Kasumi-1 (cell line): ENCODE data around the gene BBLN.

Experiments
- DNase-seq, 2 experiments: peaks; one replicate each; lab custom pipeline; 2025; lab: John Stamatoyannopoulos, UW

BBLN gene

DNA sequence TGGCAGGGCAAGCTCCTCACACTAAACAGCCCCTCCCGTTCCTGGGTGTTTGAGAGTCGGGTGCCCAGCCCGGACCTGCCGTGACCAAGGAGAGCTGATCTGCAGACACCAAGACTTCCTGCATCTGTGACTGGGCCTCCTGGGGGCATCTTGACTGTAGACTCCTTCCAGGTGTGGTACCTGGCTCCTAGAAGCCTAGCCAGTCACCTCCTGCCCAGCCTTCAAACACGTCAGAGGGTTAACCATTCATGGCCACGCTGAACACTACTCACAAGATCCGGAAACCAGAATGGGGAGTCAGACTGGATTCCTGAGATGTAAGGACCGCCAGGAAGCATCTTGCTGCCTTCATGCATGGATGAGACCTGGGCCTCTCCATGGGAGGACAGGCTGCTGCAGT lies 14.5 kb upstream of the BBLN start:
- DNase-seq, result no peak

DNA sequence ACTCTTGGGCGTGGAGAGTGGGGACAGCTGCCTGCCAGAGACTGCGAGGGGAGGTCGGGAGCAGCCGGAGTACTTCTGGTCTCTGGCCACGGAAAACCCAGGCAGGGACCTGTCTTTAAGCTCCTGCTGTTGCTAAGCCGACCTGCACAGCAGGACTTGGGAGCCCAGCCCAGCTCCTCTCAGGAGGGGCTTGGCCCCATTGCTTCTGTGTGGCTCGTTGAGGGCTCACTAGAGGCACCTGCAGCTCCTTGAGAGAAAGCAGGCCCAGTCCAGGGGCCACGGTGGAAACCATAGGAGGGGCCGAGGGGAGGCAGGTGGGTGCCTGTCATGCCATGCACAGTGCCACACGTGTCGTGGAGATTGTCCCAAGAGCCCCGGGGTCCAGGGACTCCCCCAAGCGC lies 14.1 kb upstream of the BBLN start:
- DNase-seq, result no peak

DNA sequence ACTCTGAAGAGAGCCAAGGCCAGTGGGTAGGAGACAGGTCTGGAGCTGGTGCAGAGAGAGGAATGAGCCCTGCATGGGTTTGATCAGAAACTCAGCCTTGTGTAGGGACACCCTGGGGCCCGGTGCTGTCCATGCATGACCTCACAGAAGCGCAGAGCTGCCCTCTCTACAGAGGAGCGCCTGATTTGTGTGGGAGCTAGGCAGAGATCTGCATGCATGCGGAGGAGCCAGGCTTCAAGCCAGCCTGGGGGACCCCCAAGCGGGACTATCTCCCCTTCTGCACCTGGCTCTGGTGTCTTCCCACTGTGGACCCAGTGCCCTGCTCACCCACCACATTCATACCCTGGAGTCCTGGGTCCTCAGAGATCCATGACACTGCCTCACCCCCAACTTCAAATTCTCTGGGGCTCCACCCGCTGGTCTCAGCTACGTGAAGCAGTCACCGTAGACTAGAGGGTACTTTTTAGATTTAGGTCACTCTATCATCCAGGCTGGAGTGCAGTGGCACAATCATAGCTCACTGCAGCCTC lies 13.4 kb upstream of the BBLN start:
- no peak for DNase-seq

DNA sequence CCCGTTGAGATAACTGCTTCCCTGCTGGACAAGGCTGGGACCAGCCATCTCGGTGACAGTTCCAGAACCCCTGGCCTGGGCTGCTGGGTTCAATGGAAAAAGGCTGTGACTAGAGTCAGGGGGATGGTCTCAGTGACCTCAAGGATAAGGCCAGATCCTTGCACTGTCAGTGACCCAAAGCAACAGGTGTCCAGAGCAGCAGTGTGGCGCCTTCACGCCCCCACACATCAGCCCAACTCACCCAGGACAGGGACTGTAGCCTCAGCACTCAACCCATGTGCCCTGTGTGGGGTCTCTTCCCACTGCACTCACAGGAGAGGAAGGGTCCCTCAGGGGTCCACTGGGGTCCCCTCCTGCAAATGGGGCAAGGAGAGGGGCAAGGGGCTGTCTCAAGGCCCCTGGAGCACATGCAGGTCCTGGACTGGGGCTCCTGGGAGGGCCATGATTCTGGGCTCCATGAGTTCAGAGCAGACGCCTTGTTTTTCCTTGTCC lies 11.5 kb upstream of the BBLN start:
- no peak for DNase-seq

DNA sequence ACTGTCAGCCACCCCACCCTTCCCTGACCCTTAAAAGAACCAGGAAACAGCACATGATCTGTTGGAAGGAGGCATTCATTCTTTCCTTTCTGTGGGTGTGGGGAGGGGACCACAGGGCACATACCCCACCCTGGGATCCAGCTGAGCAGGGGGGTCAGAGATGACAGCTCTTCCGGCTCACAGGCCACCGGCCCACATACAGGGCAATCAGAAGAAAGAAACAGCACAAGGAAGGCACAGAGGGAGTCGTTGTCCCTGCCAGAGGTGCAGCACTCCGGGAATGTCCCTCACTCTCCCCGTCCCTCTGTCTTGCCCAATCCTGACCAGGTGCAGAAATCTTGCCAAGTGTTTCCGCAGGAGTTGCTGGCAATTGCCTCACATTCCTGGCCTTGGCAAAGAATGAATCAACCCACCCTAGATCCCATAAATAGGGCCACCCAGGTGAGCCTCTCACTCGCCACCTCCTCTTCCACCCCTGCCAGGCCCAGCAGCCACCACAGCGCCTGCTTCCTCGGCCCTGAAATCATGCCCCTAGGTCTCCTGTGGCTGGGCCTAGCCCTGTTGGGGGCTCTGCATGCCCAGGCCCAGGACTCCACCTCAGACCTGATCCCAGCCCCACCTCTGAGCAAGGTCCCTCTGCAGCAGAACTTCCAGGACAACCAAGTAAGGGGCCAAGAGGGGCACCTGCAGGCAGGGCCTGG lies 10.9 kb upstream of the BBLN start, which contains the start of gene LCN2:
Gene LCN2 (plus strand): TSS at position 453 of the 701 bp plus-strand sequence. CDS start 73 bp downstream, at position 526.
- no peak for DNase-seq

DNA sequence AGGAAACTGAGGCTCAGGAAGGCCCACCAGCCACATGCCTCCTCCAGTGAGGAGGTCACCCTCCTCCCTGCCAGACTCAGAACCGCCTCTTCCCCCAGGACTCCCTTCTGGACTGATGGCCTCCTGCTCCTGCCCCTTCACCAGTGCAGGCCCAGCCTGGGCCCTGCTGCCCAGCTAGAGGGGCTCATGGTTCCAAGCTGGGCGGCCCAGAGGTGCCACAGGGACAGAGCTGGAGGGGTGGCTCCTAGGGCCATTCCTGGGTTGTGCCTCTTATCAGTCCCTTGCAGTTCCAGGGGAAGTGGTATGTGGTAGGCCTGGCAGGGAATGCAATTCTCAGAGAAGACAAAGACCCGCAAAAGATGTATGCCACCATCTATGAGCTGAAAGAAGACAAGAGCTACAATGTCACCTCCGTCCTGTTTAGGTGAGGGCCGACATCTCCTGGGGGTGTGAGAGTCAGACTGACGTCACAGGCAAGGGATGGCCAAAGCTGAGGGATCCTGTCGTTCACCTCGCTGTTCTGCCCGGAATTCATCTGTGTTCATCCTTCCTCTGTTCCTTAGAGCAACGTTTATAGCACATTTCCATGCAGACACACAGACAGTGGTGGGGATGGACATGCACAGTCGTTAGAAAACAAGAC lies 10.0 kb upstream of the BBLN start:
- DNase-seq, result no peak

DNA sequence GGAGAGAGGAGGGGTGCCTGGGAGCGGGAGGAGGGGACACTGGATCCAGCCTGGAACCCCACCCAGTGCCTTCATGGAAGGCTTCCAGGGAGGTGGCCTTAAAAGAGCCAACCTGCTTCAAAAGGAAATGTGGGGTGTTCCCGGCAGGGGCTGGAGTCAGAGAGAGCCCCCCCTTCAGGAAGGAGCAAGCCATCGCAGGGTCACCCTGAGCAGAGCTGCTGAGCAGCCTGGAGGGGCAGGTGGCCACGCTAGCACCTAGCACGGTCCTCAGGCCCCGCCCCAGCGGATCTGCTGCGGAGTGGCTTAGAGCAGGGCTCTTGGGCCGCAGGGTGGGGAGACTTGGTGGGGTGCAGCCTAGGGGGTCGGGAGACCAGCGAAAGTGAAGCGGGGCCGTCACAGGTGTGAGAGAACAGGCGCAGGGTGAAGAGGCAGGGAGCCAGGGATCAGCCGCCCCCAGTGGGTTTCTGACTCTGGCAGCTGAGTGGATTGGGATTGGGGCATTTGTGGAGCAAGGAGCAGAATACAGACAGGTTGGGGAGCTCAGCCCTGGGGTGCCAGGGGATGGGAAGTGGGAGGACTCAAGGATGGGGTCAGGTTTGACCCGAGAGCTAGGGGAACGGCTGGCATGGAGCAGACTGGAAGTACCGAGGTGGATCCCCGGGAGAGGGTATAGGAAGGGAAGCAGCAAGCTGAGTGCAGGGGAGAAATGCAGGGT lies 9.3 kb upstream of the BBLN start:
- peak in 1 of 2 experiments; percentile 15 for DNase-seq

DNA sequence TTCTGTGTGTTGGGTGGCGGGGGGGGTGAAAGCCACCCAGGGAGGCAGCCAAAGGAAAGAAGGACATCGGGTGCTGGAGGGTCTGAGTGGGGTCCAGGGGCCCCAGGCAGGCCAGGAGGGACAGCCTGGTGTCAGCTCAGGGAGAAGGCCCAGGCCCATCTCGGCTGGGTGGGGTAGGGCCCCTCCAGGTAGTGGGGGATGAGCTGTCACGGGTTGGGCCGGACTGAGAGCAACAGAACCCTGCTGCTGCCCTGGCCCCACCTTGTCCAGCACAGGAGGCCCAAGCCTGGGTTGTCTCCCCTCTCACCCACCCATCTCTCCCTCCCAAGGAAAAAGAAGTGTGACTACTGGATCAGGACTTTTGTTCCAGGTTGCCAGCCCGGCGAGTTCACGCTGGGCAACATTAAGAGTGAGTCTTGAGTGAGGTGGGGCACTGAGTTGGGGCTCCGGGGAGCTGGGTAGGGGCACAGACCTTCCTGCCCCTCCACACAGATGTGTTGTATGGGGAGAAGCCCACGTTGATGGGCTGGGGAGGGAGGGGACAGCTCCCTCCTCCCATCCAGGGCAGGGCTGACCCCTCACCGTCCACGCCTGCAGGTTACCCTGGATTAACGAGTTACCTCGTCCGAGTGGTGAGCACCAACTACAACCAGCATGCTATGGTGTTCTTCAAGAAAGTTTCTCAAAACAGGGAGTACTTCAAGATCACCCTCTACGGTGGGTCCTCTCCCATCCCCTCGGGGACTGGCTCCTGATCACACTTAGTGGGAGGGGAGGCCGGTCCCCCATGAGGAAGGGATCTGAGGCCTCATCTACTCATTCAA lies 8.5 kb upstream of the BBLN start:
- DNase-seq, result no peak

DNA sequence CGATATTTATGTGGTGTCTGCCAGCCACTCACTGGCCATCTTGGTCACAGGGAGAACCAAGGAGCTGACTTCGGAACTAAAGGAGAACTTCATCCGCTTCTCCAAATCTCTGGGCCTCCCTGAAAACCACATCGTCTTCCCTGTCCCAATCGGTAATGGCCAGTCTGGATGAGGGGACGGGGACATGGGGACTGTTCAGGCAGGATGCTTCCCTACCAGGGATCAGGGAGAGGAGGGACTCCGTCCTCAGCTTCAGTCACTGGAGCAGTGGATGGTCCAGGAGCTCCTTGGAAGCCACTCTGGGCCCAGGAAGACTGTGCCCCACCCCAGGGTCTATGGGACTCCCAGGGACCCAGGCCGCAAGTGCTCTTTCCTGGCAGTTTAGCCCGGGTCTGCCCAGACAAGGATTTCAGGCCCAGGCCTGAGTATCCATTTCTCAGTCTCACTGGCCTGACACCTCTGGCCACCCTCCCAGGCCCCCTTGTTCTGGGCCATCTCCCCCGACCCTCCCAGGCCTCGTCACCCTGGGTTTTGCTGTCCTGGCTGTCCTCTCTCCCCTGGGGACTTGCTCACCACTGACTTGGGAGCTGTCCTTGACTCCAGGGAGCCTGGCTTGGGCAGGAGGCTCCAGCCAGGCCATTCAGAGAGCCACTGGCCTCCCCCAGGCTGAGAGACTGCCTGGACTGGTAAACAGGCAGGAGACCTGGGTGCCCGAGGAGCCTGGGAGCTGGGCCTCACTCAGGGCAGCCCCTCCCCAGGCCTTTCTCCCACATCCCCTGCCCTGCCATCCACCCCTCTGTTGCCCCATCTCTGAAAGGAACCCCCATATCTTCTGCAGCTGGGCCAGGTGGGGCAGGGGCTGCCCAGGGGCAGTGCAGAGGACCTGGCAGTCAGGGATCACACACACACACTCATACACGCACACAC lies 7.7 kb upstream of the BBLN start:
- no peak for DNase-seq

DNA sequence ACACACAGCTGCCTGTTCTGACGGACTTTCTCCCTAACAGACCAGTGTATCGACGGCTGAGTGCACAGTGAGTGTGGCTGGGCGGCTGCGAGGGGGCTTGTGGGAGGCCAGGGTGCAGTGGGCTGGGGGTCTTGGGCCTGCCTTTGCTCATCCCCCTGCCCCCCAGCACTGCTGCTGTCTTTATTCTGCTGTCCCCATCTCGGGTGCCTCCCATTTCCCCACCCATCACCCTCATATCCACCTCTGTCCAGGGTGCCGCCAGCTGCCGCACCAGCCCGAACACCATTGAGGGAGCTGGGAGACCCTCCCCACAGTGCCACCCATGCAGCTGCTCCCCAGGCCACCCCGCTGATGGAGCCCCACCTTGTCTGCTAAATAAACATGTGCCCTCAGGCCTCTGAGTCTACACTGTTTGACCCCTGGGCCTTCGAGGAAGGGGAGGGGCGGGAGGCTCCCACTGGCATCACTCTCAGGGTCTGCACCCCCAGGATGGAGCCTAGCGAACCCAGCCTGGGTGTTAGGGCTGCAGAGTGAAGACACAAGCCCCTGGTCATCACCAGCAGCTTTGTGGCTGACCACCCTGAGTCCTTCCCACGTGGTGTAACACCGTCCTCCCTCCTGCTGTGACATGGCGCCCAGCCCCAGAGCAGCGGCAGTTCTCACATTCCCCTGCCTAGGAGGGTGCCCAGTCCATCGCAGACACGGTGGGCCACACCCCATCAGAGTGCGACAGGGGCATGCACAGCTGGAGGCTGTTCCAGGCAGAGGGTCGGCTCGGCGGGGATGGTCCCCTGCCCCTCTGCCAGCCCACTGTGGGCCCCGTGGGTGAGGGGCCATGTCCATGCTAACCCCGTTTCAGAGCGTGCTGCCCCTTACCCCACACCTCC lies 6.8 kb upstream of the BBLN start:
- DNase-seq, result no peak

DNA sequence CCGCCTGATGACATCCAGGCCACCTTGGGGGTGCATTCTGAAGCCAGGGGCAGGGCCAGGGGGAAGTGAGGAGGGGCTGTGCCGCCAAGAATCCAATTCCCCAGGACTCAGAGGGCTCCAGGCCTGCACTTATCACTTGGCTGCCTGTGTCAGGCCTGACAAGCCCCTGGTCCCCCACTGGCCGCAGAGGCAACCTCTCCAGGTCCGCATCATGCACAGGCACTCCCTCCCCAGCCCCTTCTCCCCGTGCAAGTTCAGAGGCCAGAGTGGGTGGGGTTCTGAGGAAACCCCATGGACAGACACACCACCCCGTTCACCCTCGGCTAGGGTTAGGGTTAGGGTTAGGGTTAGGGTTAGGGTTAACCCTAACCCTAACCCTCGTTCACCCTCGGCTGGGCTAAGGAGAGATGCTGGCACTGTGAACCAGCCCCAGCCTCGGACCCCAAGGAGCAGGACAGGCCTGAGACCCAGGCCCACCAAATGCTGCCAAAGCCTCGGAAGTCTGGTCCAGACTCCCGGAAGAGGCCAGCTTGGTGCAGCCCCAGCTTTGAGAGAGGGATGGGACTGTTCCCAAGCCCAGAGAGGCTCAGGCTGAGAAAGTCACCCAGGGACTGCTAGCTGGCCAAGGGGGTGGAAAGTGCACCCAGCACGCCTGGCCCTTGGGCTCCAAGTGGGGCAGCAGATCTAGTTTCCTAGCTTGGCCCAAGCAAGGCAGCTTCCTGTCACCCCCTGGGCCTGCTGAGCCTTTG lies 5.9 kb upstream of the BBLN start:
- DNase-seq, result no peak

DNA sequence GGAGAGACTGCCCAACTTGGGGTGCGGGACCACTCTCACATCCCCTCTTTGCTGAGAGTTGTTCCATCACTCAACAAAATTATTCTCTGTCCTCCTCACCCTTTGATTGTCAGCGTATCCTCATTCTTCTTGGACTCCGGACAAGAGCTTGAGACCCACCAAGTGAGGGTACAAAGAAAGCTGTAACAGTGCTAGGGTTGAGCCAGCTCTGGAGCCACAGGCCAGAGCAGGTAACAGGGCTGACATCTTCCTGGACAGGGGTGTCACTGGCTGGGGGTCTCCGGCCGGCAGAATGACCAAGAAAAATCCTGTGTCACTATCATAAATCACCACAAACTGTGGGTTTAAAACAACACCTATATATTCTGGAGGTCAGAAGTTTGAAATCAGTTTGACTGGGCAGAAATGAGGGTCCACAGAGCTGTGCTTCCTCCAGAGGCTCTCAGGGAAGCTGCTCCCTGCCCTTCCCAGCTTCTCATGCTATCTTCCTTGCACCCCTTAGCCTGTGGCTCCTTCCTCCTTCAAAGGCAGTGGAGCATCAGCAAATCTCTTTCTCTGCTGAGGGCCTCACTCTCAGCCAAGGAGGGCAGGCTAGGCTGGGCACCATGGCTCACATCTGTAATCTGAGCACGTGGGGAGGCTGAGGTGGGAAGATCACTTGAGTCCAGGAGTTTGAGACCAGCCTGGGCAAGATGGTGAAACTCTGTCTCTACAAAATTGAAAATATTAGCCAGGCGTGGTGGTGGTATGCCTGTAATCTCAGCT lies 4.1 kb upstream of the BBLN start:
- DNase-seq, result no peak

DNA sequence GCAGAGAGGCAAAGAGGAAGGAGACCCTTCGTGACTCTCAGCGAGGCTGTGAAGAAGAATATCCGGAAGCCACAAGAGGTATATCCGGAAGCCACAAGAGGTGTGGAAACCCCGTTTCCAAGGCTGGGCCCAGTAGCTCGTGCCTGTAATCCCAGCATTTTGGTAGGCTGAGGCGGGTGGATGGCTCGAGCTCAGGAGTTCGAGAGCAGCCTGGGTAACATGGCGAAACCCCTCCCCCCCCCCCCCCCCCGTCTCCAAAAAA lies 612 bp upstream of the BBLN start:
- peak; percentile 90 to 94 for DNase-seq

DNA sequence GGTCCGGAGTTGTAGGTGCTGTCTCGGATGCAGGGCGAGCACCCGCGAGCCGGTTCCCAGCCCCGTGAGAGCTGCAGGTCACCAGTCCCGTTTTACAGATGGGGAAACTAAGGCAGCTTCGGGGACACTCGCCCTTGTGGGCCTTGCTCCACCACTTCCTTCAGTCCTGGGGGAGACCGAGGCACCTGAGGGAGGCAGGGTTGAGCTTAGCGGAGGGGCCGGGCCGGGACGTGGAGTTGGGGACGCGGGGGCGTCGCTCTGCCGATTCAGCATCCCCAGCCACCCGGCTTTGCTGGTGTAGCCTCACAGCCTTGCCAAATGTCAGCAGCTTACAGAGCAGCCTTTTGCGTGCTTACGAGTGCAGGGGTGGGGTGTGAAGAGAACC lies 530 bp downstream of the BBLN start:
- DNase-seq, result peak in 1 of 2 experiments; percentile 21

DNA sequence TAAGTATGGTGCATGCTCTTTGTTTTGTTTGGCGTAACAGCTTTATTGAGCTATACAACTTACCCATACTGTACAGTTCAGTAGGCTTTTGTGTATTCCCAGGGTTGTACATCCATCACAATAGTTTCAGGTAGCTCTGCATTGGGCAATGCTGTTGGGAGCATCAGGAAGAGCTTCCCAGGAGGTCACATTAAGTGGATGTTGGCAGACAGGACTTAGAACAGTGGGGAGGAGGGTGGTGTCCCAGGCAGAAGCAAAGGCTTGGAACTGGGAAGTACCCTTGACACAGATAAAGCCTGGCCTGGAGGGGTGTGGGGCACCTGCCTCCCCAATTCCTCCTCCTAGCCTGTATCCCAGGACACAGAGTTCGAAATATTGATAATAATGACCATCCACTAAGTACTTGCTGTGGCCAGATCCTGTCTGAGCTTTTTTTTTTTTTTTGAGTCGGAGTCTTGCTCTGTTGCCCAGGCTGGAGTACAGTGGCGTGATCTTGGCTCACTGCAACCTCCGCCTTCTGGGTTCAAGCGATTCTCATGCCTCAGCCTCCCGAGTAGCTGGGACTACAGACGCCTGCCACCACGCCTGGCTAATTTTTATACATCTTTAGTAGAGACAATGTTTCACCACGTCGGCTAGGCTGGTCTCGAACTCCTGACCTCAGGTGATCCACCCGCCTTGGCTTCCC lies 1.3 kb downstream of the BBLN start:
- DNase-seq, result no peak

DNA sequence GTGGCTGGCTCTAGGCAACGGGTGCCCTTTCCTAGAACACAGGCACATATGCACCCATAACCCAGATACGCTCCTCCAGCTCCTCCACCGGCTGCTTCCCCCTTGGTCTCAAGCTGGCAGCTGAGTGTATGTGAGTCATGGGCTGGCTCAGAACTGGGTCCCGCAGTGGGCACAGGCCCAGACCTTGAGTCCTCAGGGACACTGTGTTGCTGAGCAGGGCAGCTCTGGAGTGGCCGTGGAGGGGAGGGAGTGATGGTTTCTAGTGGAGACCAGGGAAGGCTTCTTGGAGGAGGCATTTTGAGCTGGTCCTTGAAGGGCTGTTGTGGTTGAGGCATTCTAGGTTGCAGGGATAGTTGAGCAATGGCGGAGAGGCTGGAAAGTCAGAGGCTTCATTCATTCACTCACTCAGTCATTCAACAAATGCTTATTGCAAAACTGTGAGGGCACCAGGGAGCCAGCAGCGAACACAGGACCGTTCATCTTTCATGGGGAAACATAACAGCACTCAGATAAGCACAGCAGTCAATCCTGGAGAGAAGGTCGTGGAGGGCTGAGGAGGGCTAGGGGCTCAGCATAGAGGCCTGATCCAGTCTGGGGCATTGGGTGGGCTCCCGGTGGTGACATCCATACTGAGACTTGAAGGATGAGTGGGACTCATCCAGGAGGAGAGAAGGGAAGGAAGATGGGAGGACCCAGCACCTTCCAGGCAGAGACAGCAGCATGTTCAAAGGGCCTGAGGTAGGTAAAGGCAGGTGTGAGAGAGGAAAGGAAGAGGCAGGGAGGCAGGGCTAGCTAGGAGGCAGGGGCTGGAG lies 2.4 kb downstream of the BBLN start:
- no peak for DNase-seq

DNA sequence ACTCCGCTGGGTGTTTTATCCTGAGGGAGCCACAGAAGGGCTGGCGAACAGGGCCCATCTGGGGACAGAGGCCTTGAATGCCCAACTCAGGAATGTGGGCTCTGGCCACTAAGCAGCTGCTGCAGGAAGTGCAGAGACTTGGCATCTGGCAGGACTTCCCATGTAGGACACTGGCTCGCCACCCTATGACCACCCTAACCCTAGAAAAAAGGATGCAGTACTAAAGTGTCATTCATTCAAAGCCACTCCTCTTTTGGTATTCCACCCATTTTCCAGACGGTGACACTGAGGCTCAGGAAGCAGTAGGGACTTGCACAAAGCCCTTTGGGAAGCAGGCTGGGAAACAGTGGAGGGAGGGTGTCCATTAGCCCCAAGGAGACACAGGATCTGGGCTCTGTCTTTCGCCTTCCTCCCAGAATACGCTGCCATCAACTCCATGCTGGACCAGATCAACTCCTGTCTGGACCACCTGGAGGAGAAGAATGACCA lies 3.0 kb downstream of the BBLN start:
- no peak for DNase-seq
